ENCODE results near the gene EXTL1. TPM values are rescaled to one million over a fixed set of nuclear protein-coding genes. Genes with fewer than 3 reads are reported as not detected.

Gene EXTL1
- total RNA-seq, 6 experiments from 2014 or later = 0.06 to 0.19 TPM; not detected in 4

DNA sequence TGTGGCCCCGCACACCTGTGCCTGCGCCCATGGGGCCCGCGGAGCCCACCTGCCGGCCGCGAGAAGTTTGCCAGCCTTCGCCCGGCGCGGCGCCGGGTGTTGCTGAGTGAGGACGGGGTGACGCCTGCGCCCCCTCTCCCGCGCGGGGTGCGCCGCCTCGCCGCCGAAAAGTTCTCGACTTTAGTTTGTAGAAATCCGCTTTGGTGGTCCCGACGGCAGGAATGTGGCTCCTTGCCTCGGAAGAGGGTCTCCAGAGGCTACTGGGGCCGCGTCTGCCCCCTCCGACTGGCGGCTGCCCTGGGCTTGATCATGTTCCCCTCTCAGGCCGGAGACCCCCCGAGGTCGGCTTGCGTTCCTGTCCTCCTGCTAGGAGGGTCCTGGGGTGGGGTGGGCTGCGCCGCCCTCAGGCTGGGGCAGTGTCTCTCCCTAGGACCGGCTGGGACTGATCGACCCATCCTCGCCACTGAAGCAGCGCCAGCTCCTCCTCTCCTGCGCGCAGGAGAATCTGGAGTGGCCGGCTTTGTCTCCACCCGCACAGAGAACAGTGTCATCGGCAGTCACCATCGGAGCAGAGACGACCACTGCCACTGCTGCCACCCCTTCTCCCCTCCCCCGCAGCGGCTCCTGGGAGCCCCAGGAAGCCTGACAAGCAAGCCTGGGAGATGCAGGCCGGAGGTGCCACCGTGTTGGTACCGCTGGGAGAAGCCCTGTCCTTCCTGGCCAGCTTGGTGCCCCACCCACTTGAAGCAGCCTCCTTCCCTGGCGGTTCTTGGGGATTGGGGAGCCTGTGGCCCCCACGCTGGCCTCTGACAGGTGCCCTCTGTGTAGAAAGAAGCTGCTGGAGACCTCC is 24.9 kb downstream of the EXTL1 start:
- Histone ChIP-seq H3K27ac (no peak overlapping the region), H3K4me1 (peaks cover 0 to 11% (median 0%) of the 10 kb centered on the region in 4 donors), H3K4me3 (peak overlapping the region in 1 of 3 donors; percentile 13), H3K9me3 (no peaks in the 10 kb centered on the region), H3K27me3 (peaks cover 6 to 25% of the 10 kb centered on the region in 2 donors), H3K36me3 (no peaks in the 10 kb centered on the region)
- TF ChIP-seq, protein P1, sequence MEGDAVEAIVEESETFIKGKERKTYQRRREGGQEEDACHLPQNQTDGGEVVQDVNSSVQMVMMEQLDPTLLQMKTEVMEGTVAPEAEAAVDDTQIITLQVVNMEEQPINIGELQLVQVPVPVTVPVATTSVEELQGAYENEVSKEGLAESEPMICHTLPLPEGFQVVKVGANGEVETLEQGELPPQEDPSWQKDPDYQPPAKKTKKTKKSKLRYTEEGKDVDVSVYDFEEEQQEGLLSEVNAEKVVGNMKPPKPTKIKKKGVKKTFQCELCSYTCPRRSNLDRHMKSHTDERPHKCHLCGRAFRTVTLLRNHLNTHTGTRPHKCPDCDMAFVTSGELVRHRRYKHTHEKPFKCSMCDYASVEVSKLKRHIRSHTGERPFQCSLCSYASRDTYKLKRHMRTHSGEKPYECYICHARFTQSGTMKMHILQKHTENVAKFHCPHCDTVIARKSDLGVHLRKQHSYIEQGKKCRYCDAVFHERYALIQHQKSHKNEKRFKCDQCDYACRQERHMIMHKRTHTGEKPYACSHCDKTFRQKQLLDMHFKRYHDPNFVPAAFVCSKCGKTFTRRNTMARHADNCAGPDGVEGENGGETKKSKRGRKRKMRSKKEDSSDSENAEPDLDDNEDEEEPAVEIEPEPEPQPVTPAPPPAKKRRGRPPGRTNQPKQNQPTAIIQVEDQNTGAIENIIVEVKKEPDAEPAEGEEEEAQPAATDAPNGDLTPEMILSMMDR (IDR thresholded peaks at IDR 0.05) = no peak
- TF ChIP-seq POLR2A (IDR thresholded peaks at IDR 0.05) = no peak
- DNase-seq (no peak), ATAC-seq (peak in 2 of 4 donors; percentile 15 to 28)
- intact Hi-C loops (cut with DNase I) = no loop called here
- WGBS (ENCODE audit: insufficient coverage, low coverage, low lambda C conversion rate, missing lambda C conversion rate) = 2% methylated on average over 20 of the region's 57 CpGs

DNA sequence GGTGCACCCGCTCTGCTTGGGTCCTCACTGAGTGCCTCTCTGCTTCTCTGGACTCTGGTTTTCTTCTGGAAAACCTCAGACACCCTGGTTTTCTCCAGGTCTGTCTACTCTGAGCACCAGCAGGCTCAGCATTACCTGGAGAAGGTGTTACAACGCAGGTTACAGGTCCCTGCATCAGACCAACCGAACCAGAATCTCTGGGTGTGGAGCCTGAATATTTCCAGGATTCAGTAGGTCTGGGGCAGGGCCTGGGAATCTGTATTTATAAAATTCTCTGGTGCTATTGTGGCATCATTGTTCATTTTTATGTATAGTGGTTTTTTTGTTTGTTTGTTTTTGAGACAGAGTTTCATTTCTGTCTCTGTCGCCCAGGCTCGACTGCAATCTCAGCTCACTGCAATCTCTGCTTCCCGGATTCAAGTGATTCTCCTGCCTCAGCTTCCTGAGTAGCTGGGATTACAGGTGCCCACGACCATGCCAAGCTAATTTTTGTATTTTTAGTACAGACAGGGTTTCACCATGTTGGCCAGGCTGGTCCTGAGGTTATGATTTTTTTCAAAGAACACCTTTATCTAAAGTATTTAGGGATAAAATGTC is 25.8 kb downstream of the EXTL1 start:
- ATAC-seq = no peak
- peaks cover 0 to 11% (median 0%) of the 10 kb centered on the region in 4 donors for H3K4me1 ChIP-seq
- 51% methylated on average over 4 of the region's 7 CpGs for WGBS (ENCODE audit: insufficient coverage, low coverage, low lambda C conversion rate, missing lambda C conversion rate)

GRCh38 chr1:26049531-26050247 is 28.1 kb downstream of the EXTL1 start:
- Histone ChIP-seq H3K4me3 (no peak overlapping the region), H3K27ac (no peak overlapping the region), H3K9me3 (no peaks in the 10 kb centered on the region), H3K36me3 (no peaks in the 10 kb centered on the region), H3K27me3 (peaks cover 6 to 25% of the 10 kb centered on the region in 2 donors), H3K4me1 (peaks cover 0 to 11% (median 0%) of the 10 kb centered on the region in 4 donors)
- 65% methylated on average over 9 of the region's 10 CpGs for WGBS (ENCODE audit: insufficient coverage, low coverage, low lambda C conversion rate, missing lambda C conversion rate)
- TF ChIP-seq, protein P1 (IDR thresholded peaks at IDR 0.05) = no peak
- TF ChIP-seq POLR2A (IDR thresholded peaks at IDR 0.05) = no peak
- peak in 2 of 4 donors; percentile 22 to 33 for ATAC-seq
- DNase-seq = no peak
- intact Hi-C loops (cut with DNase I) = no loop called here

More for the DNA sequence above, 25.8 kb downstream of the EXTL1 start:
- Histone ChIP-seq H3K9me3 (no peaks in the 10 kb centered on the region), H3K27me3 (peaks cover 6 to 25% of the 10 kb centered on the region in 2 donors), H3K36me3 (no peaks in the 10 kb centered on the region), H3K4me3 (no peak overlapping the region), H3K27ac (no peak overlapping the region)
- TF ChIP-seq POLR2A (IDR thresholded peaks at IDR 0.05) = no peak
- TF ChIP-seq, protein P1 (IDR thresholded peaks at IDR 0.05) = no peak
- intact Hi-C loops (cut with DNase I) = no loop called here
- no peak for DNase-seq

- Histone ChIP-seq H3K36me3 (no peaks in the 10 kb centered on the region), H3K27ac (no peak overlapping the region), H3K4me1 (peaks cover 0 to 11% (median 0%) of the 10 kb centered on the region in 4 donors), H3K9me3 (no peaks in the 10 kb centered on the region), H3K27me3 (peaks cover 6 to 21% of the 10 kb centered on the region in 2 donors), H3K4me3 (no peak overlapping the region)
- 91% methylated on average over 6 of the region's 6 CpGs for WGBS (ENCODE audit: insufficient coverage, low coverage, low lambda C conversion rate, missing lambda C conversion rate)
- DNase-seq = no peak
- intact Hi-C loops (cut with DNase I) = no loop called here
- no peak for ATAC-seq
- TF ChIP-seq POLR2A (IDR thresholded peaks at IDR 0.05) = no peak
Measured at GRCh38 chr1:26050248-26050640, 28.7 kb downstream of the EXTL1 start.
